SK-N-DZ (cell line): Measurements from ENCODE around the gene GSK3B.
"Not testable (repeated sequence)": the region's sequence is repeated elsewhere in the genome, so short reads cannot be mapped to it uniquely, and the experiment has no call there.

Experiments used
- DNase-seq: peaks from one replicate; pipeline ENCODE4 v3.0.0-alpha.2; 2015; ENCODE audit warnings: low spot score

GSK3B gene

GRCh38 chr3:120057029-120057428, 37.2 kb downstream of the GSK3B start:
- DNase-seq = no peak

- not testable (repeated sequence) for DNase-seq
Observed at GRCh38 chr3:120053647-120054046, 40.6 kb downstream of the GSK3B start.

- DNase-seq = no peak
Observed at GRCh38 chr3:120052677-120053076, 41.6 kb downstream of the GSK3B start.

GRCh38 chr3:120052225-120052624, 42.0 kb downstream of the GSK3B start:
- no peak for DNase-seq

- DNase-seq = not testable (repeated sequence)
Observed at GRCh38 chr3:120051570-120051969, 42.7 kb downstream of the GSK3B start.

GRCh38 chr3:120049881-120050539, 44.2 kb downstream of the GSK3B start:
- no peak for DNase-seq

GRCh38 chr3:120049072-120049471, 45.2 kb downstream of the GSK3B start:
- DNase-seq = no peak

- DNase-seq = no peak
Observed at GRCh38 chr3:120048355-120049041, 45.7 kb downstream of the GSK3B start.

GRCh38 chr3:120047686-120048085, 46.6 kb downstream of the GSK3B start:
- DNase-seq = no peak

- no peak for DNase-seq
Observed at GRCh38 chr3:120040813-120041377, 53.4 kb downstream of the GSK3B start.

- DNase-seq = no peak
Observed at GRCh38 chr3:120039642-120040610, 54.3 kb downstream of the GSK3B start.

GRCh38 chr3:120033596-120033995, 60.7 kb downstream of the GSK3B start:
- DNase-seq = no peak

- DNase-seq = no peak
Observed at GRCh38 chr3:120031561-120031960, 62.7 kb downstream of the GSK3B start.

GRCh38 chr3:120029749-120030148, 64.5 kb downstream of the GSK3B start:
- no peak for DNase-seq

- no peak for DNase-seq
Observed at GRCh38 chr3:120028271-120029047, 65.8 kb downstream of the GSK3B start.

GRCh38 chr3:120027226-120027625, 67.0 kb downstream of the GSK3B start:
- DNase-seq = no peak

- no peak for DNase-seq
Observed at GRCh38 chr3:120025520-120025919, 68.7 kb downstream of the GSK3B start.

GRCh38 chr3:120024103-120024502, 70.1 kb downstream of the GSK3B start:
- no peak for DNase-seq

- DNase-seq = no peak
Observed at GRCh38 chr3:120022729-120023128, 71.5 kb downstream of the GSK3B start.

GRCh38 chr3:120021523-120021922, 72.7 kb downstream of the GSK3B start:
- no peak for DNase-seq

- no peak for DNase-seq
Observed at GRCh38 chr3:120018299-120018698, 75.9 kb downstream of the GSK3B start.
